ENCODE results near the gene ASS1.

ASS1 gene

DNA sequence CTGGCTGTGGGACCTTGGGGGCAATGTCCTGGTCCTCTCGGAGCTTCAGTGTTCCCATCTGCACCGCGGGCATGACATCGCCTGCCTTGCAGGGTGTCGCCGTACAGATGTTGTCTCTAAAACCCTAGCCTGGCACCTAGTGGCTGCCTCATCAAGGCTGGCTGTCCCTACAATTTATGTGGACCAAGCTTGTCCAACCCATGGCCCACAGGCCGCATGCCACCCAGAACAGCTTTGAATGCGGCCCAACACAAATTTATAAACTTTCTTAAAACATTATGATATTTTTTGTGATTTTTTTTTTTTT is 18.3 kb upstream of the ASS1 start:
- TF ChIP-seq POU2F2 (IDR thresholded peaks at IDR 0.05; ENCODE audit: low read depth, low read length) (no peak), TAF1 (IDR thresholded peaks at IDR 0.05; ENCODE audit: low read depth, low read length) (no peak), SPI1 (IDR thresholded peaks at IDR 0.05; ENCODE audit: low read depth, low read length) (no peak), POLR2A (IDR thresholded peaks at IDR 0.05; ENCODE audit: low read depth, low read length) (no peak), PAX5 (IDR thresholded peaks at IDR 0.05; ENCODE audit: insufficient read depth, low read length, severe bottlenecking) (no peak), POLR2AphosphoS5 (IDR thresholded peaks at IDR 0.05; ENCODE audit: low read depth, low read length) (no peak)
- FAIRE-seq, result no peak
- DNase-seq (ENCODE audit: insufficient read length, low spot score), result no peak

DNA sequence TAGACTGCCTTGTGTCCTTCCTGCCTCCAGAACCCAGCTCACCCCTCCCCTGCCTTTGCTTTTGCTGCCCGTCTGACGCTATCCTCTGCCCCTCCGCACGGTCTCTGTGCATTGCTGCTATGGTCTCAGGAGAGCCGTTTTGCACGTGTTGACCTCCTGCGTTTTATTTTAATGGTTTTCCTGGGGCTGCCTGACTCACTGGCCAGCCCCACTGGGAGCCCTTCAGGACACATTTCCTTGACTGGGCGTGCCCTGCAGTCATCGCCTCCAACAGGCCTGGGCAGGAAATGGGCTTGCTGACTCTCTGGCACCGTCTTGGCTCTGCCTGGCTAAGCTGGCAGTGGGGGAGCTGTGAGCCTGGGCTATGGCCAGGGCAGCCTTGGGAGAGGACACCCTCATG is 17.9 kb upstream of the ASS1 start:
- FAIRE-seq (no peak), DNase-seq (ENCODE audit: insufficient read length, low spot score) (no peak)

DNA sequence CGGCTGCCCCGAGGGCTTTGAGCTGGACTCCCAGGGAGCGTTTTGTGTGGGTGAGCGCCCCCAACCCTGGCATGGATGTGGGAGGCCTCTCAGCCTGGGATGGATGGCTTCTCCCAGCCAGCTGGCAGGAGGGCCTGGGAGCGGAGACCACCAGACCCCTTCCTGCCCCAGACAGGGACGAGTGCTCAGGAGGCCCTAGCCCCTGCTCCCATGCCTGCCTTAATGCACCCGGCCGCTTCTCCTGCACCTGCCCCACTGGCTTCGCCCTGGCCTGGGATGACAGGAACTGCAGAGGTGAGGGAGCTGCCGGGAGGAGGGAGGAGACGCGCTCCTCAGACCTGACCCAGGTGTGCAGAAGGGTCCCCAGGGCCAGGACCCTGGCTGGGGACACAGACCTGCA is 17.4 kb upstream of the ASS1 start:
- FAIRE-seq (no peak), DNase-seq (ENCODE audit: insufficient read length, low spot score) (no peak)
- TF ChIP-seq POLR2AphosphoS5 (IDR thresholded peaks at IDR 0.05; ENCODE audit: low read depth, low read length) (no peak), PAX5 (IDR thresholded peaks at IDR 0.05; ENCODE audit: insufficient read depth, low read length, severe bottlenecking) (no peak), POU2F2 (IDR thresholded peaks at IDR 0.05; ENCODE audit: low read depth, low read length) (no peak), POLR2A (IDR thresholded peaks at IDR 0.05; ENCODE audit: low read depth, low read length) (no peak), TAF1 (IDR thresholded peaks at IDR 0.05; ENCODE audit: low read depth, low read length) (no peak), SPI1 (IDR thresholded peaks at IDR 0.05; ENCODE audit: low read depth, low read length) (no peak)

More for the DNA sequence above, 17.9 kb upstream of the ASS1 start:
- no peak for TF ChIP-seq POLR2A (IDR thresholded peaks at IDR 0.05; ENCODE audit: low read depth, low read length)
- TF ChIP-seq POLR2AphosphoS5 (IDR thresholded peaks at IDR 0.05; ENCODE audit: low read depth, low read length), result no peak

DNA sequence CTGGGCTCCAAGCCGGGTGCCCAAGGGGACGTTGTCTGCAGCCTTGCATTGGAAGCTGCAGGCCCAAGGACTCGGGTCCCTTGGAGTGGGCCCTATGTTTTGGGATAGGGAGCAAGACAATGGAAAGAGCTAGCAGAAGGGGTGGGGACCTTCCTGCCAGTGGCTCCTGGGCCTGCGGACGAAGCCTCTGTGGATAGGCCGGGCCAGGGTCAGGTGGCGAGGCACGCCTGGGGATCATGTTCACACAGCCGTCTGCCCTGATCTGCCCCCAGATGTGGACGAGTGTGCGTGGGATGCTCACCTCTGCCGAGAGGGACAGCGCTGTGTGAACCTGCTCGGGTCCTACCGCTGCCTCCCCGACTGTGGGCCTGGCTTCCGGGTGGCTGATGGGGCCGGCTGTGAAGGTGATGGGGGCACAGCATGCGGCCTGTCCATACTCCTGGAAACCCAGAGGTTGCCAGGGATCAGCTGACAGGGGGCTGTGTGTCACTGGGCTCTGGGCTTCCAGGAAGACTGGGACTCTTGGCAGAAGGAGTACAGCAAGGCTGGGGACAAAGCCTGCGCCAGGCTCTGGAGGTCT is 16.6 kb upstream of the ASS1 start:
- TF ChIP-seq SPI1 (IDR thresholded peaks at IDR 0.05; ENCODE audit: low read depth, low read length), result no peak
- TF ChIP-seq TAF1 (IDR thresholded peaks at IDR 0.05; ENCODE audit: low read depth, low read length), result no peak
- TF ChIP-seq POLR2AphosphoS5 (IDR thresholded peaks at IDR 0.05; ENCODE audit: low read depth, low read length), result no peak
- DNase-seq (ENCODE audit: insufficient read length, low spot score) (no peak), FAIRE-seq (no peak)

DNA sequence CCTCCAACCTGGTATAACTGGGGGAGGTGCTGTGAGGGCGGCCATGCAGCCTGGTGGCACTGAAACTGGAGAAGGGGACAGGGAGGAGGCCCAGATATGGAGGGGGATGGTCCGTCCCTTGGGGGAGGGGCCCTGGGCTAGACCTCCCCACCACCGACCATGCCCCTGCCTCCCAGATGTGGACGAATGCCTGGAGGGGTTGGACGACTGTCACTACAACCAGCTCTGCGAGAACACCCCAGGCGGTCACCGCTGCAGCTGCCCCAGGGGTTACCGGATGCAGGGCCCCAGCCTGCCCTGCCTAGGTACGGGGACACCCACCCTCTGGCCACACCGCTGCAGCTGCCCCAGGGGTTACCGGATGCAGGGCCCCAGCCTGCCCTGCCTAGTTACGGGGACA is 15.4 kb upstream of the ASS1 start:
- FAIRE-seq (no peak), DNase-seq (ENCODE audit: insufficient read length, low spot score) (no peak)
- TF ChIP-seq POLR2AphosphoS5 (IDR thresholded peaks at IDR 0.05; ENCODE audit: low read depth, low read length) (no peak), POU2F2 (IDR thresholded peaks at IDR 0.05; ENCODE audit: low read depth, low read length) (no peak), POLR2A (IDR thresholded peaks at IDR 0.05; ENCODE audit: low read depth, low read length) (no peak), TAF1 (IDR thresholded peaks at IDR 0.05; ENCODE audit: low read depth, low read length) (no peak), SPI1 (IDR thresholded peaks at IDR 0.05; ENCODE audit: low read depth, low read length) (no peak), PAX5 (IDR thresholded peaks at IDR 0.05; ENCODE audit: insufficient read depth, low read length, severe bottlenecking) (no peak)

DNA sequence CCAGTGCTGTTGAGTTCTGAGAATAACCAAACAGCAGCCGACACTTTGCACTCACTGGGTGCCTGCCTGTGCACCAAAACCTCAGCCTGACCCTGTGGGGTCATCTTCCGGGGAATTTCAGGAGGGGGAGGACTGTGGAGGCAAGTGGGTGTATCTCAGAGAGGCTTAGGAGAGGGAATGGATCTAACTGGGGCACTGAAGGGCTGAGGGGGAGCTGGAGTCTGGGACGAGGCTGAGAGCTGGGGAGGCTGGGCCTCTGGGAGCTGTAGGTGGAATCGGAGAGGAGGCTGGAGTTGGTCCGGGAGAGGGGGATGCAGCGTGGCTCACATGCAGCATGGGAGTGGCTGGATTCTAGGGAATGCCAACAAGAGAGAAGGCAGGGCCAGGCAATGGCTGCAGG is 14.9 kb upstream of the ASS1 start:
- DNase-seq (ENCODE audit: insufficient read length, low spot score) (no peak), FAIRE-seq (no peak)
- TF ChIP-seq POLR2A (IDR thresholded peaks at IDR 0.05; ENCODE audit: low read depth, low read length) (no peak), POLR2AphosphoS5 (IDR thresholded peaks at IDR 0.05; ENCODE audit: low read depth, low read length) (no peak), SPI1 (IDR thresholded peaks at IDR 0.05; ENCODE audit: low read depth, low read length) (no peak), POU2F2 (IDR thresholded peaks at IDR 0.05; ENCODE audit: low read depth, low read length) (no peak), TAF1 (IDR thresholded peaks at IDR 0.05; ENCODE audit: low read depth, low read length) (no peak), PAX5 (IDR thresholded peaks at IDR 0.05; ENCODE audit: insufficient read depth, low read length, severe bottlenecking) (no peak)

DNA sequence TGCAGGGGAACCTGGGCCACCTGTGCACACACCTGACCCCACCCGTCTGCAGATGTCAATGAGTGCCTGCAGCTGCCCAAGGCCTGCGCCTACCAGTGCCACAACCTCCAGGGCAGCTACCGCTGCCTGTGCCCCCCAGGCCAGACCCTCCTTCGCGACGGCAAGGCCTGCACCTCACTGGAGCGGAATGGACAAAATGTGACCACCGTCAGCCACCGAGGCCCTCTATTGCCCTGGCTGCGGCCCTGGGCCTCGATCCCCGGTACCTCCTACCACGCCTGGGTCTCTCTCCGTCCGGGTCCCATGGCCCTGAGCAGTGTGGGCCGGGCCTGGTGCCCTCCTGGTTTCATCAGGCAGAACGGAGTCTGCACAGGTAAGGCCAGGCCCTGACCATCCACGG is 14.5 kb upstream of the ASS1 start:
- TF ChIP-seq POU2F2 (IDR thresholded peaks at IDR 0.05; ENCODE audit: low read depth, low read length) (no peak), POLR2AphosphoS5 (IDR thresholded peaks at IDR 0.05; ENCODE audit: low read depth, low read length) (no peak), TAF1 (IDR thresholded peaks at IDR 0.05; ENCODE audit: low read depth, low read length) (no peak)
- FAIRE-seq (no peak), DNase-seq (ENCODE audit: insufficient read length, low spot score) (no peak)

DNA sequence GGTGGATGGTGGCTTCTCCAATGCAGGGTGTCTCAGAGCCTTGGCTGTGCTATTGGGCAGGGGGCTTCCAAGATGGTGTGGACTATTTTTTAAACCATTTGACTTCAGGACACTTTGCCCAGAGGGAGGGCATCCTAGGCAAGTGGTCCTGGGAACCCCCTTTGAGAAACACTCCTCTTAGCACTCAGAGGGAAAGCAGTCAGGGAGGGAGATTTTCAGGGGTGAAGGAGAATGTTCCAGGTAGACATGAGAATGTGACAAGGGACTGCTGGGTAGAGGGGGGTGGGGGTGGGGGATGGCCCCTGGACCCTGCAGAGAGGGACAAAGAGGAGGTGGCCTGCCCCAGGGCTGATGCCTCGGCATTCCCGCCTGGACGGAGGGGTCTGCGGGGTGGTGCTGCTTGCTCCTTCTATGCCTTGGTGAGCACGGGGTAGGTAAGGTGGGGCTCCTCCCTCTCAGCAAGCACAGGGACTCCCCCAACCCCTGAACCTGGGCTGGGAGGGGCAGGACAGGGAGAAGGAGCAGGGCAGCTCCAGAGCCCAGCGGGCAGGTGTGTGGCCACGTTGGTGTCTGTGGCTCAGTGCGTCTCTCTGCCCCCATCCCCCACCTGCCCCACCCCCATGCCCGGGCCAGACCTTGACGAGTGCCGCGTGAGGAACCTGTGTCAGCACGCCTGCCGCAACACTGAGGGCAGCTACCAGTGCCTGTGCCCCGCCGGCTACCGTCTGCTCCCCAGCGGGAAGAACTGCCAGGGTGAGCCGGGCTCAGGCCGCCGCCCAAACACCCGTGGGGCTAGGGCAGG is 13.8 kb upstream of the ASS1 start:
- FAIRE-seq (no peak), DNase-seq (ENCODE audit: insufficient read length, low spot score) (no peak)
- TF ChIP-seq PAX5 (IDR thresholded peaks at IDR 0.05; ENCODE audit: insufficient read depth, low read length, severe bottlenecking) (no peak), SPI1 (IDR thresholded peaks at IDR 0.05; ENCODE audit: low read depth, low read length) (no peak), POU2F2 (IDR thresholded peaks at IDR 0.05; ENCODE audit: low read depth, low read length) (no peak), POLR2A (IDR thresholded peaks at IDR 0.05; ENCODE audit: low read depth, low read length) (no peak), POLR2AphosphoS5 (IDR thresholded peaks at IDR 0.05; ENCODE audit: low read depth, low read length) (no peak), TAF1 (IDR thresholded peaks at IDR 0.05; ENCODE audit: low read depth, low read length) (no peak)

DNA sequence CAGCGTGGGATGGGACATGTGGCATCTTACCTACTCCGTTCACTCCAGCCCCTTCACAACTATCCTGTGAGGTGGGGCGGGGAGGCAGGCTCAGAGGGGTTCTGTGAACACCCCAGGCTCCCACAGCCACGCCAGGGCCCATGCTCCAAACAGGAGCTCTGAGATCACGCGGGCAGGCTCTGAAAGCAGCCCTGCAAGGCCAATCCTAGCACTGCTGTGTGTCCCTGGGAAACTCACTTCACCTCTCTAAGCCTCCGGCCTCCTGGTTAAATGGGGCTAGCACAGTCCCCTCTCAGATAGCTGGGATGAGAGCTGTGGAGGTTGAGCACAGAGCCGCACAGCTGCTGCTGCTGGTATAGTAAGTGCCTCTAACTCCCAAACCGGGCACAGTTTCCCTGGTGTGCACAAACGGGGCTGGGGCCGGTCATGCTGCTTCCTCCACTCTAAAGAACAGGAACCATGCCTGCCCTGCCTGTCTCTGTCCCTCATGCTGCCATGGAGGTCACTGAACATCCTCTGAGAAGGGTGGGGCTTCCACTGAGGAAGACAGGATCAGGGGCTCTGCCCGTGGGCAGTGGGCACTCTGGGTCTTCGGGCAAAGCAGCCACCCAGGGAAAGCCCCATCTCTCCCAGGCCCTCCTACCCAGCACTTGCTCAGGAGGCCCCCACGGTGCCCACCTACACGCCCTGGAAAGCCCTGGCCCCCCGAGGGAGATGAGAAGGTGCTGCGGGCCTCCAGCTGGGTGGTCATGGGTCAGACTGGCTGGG is 13.0 kb upstream of the ASS1 start:
- no peak for FAIRE-seq
- DNase-seq (ENCODE audit: insufficient read length, low spot score), result no peak
- no peak for TF ChIP-seq POLR2AphosphoS5 (IDR thresholded peaks at IDR 0.05; ENCODE audit: low read depth, low read length)
- no peak for TF ChIP-seq PAX5 (IDR thresholded peaks at IDR 0.05; ENCODE audit: insufficient read depth, low read length, severe bottlenecking)
- TF ChIP-seq TAF1 (IDR thresholded peaks at IDR 0.05; ENCODE audit: low read depth, low read length), result no peak
- no peak for TF ChIP-seq POU2F2 (IDR thresholded peaks at IDR 0.05; ENCODE audit: low read depth, low read length)
- TF ChIP-seq POLR2A (IDR thresholded peaks at IDR 0.05; ENCODE audit: low read depth, low read length), result no peak
- TF ChIP-seq SPI1 (IDR thresholded peaks at IDR 0.05; ENCODE audit: low read depth, low read length), result no peak
